GM23338 (cell line): ENCODE measurements around the gene RFC3. TPM values are rescaled to one million over a fixed set of nuclear protein-coding genes. Genes with fewer than 3 reads are reported as not detected.

ENCODE experiments used
- ATAC-seq: fragments of 200-7000 bp; cut with Tn5 transposase; 3 replicates; pipeline ENCODE4 v1.9.1; 2020
- DNase-seq: peaks from one replicate; pipeline ENCODE4 v3.0.0-alpha.2; 2015; ENCODE audit warnings: low spot score
- H2AFZ ChIP-seq: fragments of 200-600 bp; sonication (generic); 2 replicates; pipeline ENCODE4 v1.8.0; 2016; ENCODE audit warnings: antibody characterized with exemption, mild to moderate bottlenecking, moderate library complexity
- H3F3A ChIP-seq: fragments of 200-600 bp; sonication (generic); replicated peaks from 2 replicates; pipeline ENCODE4 v1.8.0; 2017; ENCODE audit warnings: antibody characterized with exemption, mixed run types, low read depth
- H3K27ac ChIP-seq: fragments of 200-600 bp; sonication (generic); 2 replicates; pipeline ENCODE4 v1.6.1; 2016; ENCODE audit warnings: low read depth
- H3K27me3 ChIP-seq: fragments of 200-600 bp; sonication (generic); 2 replicates; pipeline ENCODE4 v1.8.0; 2016; ENCODE audit warnings: mild to moderate bottlenecking, mixed run types, moderate library complexity; ENCODE audit not compliant: insufficient read depth
- H3K36me3 ChIP-seq: fragments of 200-600 bp; sonication (generic); 2 replicates; pipeline ENCODE4 v1.8.0; 2016; ENCODE audit warnings: mild to moderate bottlenecking; ENCODE audit not compliant: insufficient read depth
- H3K4me1 ChIP-seq: fragments of 200-600 bp; sonication (generic); 2 replicates; pipeline ENCODE4 v1.8.0; 2016; ENCODE audit warnings: mild to moderate bottlenecking, moderate library complexity; ENCODE audit not compliant: insufficient read depth
- H3K4me2 ChIP-seq: fragments of 200-600 bp; sonication (generic); 2 replicates; pipeline ENCODE4 v1.7.1; 2017; ENCODE audit warnings: mixed run types
- H3K4me3 ChIP-seq: fragments of 200-600 bp; sonication (generic); 2 replicates; pipeline ENCODE4 v1.6.1; 2016; ENCODE audit warnings: mixed run types
- H3K79me2 ChIP-seq: fragments of 200-600 bp; sonication (generic); replicated peaks from 2 replicates; pipeline ENCODE4 v1.8.0; 2017; ENCODE audit warnings: mild to moderate bottlenecking; ENCODE audit not compliant: insufficient read depth
- H3K9me2 ChIP-seq: fragments of 200-600 bp; sonication (generic); 2 replicates; pipeline ENCODE4 v1.8.0; 2017; ENCODE audit not compliant: insufficient read depth
- H4K20me1 ChIP-seq: fragments of 200-600 bp; sonication (generic); replicated peaks from 2 replicates; pipeline ENCODE4 v1.8.0; 2017; ENCODE audit warnings: mild to moderate bottlenecking; ENCODE audit not compliant: insufficient read depth
- H3K27ac Mint-ChIP-seq: 2 replicates; pipeline ENCODE4 v1.8.0; 2020; ENCODE audit warnings: inconsistent platforms, mild to moderate bottlenecking, moderate library complexity, mixed read lengths
- H3K27me3 Mint-ChIP-seq: 3 replicates; pipeline ENCODE4 v1.8.0; 2022; ENCODE audit warnings: low read depth, mild to moderate bottlenecking, moderate library complexity, mixed read lengths, inconsistent platforms; ENCODE audit not compliant: insufficient read depth, poor library complexity
- H3K36me3 Mint-ChIP-seq: 3 replicates; pipeline ENCODE4 v1.8.0; 2021; ENCODE audit warnings: low read depth, mild to moderate bottlenecking, inconsistent platforms, moderate library complexity, mixed read lengths
- H3K4me1 Mint-ChIP-seq: 3 replicates; pipeline ENCODE4 v1.8.0; 2020; ENCODE audit warnings: mild to moderate bottlenecking, inconsistent platforms, mixed read lengths
- H3K4me3 Mint-ChIP-seq: 3 replicates; pipeline ENCODE4 v1.8.0; 2021; ENCODE audit warnings: moderate library complexity, mild to moderate bottlenecking, inconsistent platforms, mixed read lengths
- H3K9me3 Mint-ChIP-seq: 3 replicates; pipeline ENCODE4 v1.8.0; 2020; ENCODE audit warnings: moderate library complexity, mild to moderate bottlenecking, inconsistent platforms, mixed read lengths
- CREB1 ChIP-seq: fragments of 250-450 bp; sonication (Bioruptor Pico); IDR thresholded peaks from 2 replicates; pipeline ENCODE4 v1.5.0; 2020; ENCODE audit warnings: low read depth, mild to moderate bottlenecking, moderate library complexity
- JUNB ChIP-seq: IDR thresholded peaks from one replicate; pipeline ENCODE4 v1.6.1; 2016; ENCODE audit warnings: antibody characterized with exemption; ENCODE audit not compliant: unreplicated experiment
- NANOG ChIP-seq: IDR thresholded peaks from 2 replicates; pipeline ENCODE4 v1.6.1; 2016; ENCODE audit warnings: antibody characterized with exemption, borderline replicate concordance
- ZNF462 ChIP-seq: fragments of 250-450 bp; sonication (Bioruptor Pico); IDR thresholded peaks from 2 replicates; pipeline ENCODE4 v1.5.0; 2020; ENCODE audit warnings: mild to moderate bottlenecking, moderate library complexity
- polyA plus RNA-seq: library from polyadenylated mRNA; unstranded; fragments of >200 nt; fragmentation: Nextera tagmentation; extraction: Ambion mirVana; gene quantifications from 2 replicates; pipeline ENCODE4 v1.2.1, GENCODE V29; 2016
- total RNA-seq: library from RNA; depleted of rRNA; stranded (reverse); fragments of >200 nt; shearing (Covaris generic); gene quantifications from 2 replicates; pipeline ENCODE4 v1.2.3, GENCODE V29; 2014

The RFC3 gene
- total and polyA plus RNA-seq, 2 experiments from 2014 or later = 48.7 to 75.5 TPM

GRCh38 chr13:33815011-33815550 lies 2.9 kb upstream of the RFC3 start (continued):
- TF ChIP-seq ZNF462 (no peak), NANOG (no peak)

GRCh38 chr13:33816912-33817311 lies 1.0 kb upstream of the RFC3 start:
- no peaks in the 10 kb centered on the region for H3K9me2 ChIP-seq
- ATAC-seq (no peak), DNase-seq (no peak)
- peaks cover 38% of the 10 kb centered on the region for H3K79me2 ChIP-seq
- Mint-ChIP-seq H3K27ac (no peak overlapping the region), H3K36me3 (peaks cover 18% of the 10 kb centered on the region), H3K27me3 (peaks cover 9% of the 10 kb centered on the region), H3K9me3 (no peaks in the 10 kb centered on the region; the same call in 2 of the 3 replicates), H3K4me3 (peak overlapping the region; percentile 27; the same call in 1 of the 3 replicates), H3K4me1 (peaks cover 4% of the 10 kb centered on the region; the same call in 1 of the 3 replicates)
- no peaks in the 10 kb centered on the region; the same call in 1 of the 2 replicates for H3K4me1 ChIP-seq
- no peak for TF ChIP-seq CREB1 (CRISPR knock-in tag)
- no peak for TF ChIP-seq JUNB
- H4K20me1 ChIP-seq = no peaks in the 10 kb centered on the region; the same call in 1 of the 2 replicates
- no peaks in the 10 kb centered on the region for H3F3A ChIP-seq
- 0 out of 2 replicates have a peak overlapping the region, but pooled peaks have one; percentile 9 for H2AFZ ChIP-seq
- peaks cover 11% of the 10 kb centered on the region; the same call in 1 of the 2 replicates for H3K36me3 ChIP-seq
- no peak overlapping the region for H3K4me3 ChIP-seq
- no peaks in the 10 kb centered on the region for H3K27me3 ChIP-seq
- no peak overlapping the region for H3K27ac ChIP-seq
- H3K4me2 ChIP-seq = no peak overlapping the region
